GM21619 (cell line): ENCODE data around the gene SMCO4.
A peak's percentile ranks its signal among the peaks of the same experiment; 100 is the strongest.
"Not testable (repeated sequence)": the region's sequence is repeated elsewhere in the genome, so short reads cannot be mapped to it uniquely, and the experiment has no call there.

Experiments
- ATAC-seq: cut with Tn5 transposase; IDR thresholded peaks from one replicate; pipeline ENCODE4 v1.9.1; 2021; ENCODE audit not compliant: unreplicated experiment

Gene SMCO4, protein sequence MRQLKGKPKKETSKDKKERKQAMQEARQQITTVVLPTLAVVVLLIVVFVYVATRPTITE

GRCh38 chr11:93543292-93543977 is at the start of gene SMCO4:
SMCO4 (minus strand) TSS chr11:93543391; CDS start chr11:93479189, 64,202 bp downstream.
- peak; percentile 76 for ATAC-seq

DNA sequence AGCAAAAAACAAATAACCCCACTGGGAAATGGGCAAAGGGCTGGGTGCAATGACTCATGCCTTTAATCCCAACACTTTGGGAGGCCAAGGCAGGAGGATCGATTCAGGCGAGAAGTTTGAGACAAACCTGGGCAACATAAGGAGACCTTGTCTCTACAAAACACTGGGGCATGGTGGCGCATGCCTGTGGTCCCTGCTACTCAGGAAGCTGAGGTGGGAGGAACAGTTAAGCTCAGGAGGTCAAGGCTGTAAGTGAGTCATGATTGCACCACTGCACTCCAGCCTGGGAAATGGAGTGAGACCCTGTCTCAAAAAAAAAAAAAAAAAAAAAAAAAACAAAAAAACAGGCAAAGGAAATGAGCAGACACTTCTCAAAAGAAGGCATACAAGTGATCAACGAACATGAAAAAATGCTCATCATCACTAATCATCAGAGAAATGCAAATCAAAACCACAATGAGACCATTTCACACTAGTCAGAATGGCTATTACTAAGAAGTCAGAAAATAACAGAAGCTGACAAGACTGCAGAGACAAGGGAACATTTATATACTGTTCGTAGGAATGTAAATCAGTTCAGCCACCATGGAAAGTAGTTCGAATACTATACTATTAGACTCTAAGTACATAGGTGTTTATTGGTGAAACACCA is 48.2 kb upstream of the SMCO4 start:
- peak; percentile 77 for ATAC-seq

GRCh38 chr11:93589347-93589746 is 46.2 kb upstream of the SMCO4 start:
- no peak for ATAC-seq

DNA sequence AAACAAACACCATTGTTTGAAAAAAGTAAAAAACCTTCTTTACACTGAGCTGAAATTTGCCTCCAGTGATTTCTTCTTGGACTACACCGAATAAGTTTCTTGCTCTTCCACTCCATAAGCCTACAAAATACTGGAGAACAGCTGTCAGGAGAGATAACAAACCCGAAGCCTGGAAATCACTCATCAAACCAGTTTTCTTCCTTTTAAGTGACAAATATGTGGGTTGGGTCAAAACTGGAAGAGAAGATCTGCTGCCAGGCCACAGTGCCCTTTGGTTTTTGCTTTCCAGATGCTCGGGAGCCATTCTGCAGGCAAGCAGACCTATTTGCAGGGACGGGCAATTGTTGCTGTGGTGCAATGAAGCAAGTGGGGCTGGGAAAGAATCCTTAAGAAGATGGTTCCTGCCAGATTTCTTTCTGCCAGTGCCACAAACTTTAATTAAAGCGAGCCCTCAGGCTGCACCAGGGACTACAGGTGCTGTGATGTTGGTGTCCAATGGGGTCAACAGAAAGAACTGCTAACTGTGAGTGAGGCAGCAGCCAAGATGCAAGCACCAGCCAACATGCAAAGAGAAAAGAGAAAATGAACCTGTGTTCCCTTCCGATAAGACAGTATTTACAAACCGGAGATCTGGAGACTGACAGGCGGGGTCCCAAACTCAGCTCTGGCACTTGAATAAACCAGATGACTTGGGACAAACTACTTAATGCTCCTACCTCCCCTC is 44.8 kb upstream of the SMCO4 start:
- ATAC-seq = no peak

- not testable (repeated sequence) for ATAC-seq
Measured at GRCh38 chr11:93587425-93587824, 44.2 kb upstream of the SMCO4 start.

- no peak for ATAC-seq
Measured at GRCh38 chr11:93585758-93586157, 42.6 kb upstream of the SMCO4 start.

DNA sequence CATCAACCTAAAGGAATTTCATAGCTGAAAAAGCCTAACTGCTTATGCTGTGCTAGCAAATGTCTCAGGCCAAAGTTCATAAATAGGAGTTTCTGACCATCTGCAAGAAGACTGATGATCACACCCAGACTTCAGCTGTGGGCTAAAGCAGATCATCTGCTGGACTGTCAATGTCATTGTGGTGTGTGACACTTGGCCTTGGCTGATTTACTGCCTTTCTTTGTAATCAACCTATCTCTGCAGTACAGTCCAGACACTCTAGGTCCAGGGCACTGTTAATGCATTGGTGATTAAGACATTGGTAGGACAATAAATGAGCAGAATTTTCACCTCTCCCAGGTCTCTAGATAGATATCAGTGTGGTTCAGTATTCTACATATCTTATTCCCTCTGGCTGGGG is 40.3 kb upstream of the SMCO4 start:
- no peak for ATAC-seq

DNA sequence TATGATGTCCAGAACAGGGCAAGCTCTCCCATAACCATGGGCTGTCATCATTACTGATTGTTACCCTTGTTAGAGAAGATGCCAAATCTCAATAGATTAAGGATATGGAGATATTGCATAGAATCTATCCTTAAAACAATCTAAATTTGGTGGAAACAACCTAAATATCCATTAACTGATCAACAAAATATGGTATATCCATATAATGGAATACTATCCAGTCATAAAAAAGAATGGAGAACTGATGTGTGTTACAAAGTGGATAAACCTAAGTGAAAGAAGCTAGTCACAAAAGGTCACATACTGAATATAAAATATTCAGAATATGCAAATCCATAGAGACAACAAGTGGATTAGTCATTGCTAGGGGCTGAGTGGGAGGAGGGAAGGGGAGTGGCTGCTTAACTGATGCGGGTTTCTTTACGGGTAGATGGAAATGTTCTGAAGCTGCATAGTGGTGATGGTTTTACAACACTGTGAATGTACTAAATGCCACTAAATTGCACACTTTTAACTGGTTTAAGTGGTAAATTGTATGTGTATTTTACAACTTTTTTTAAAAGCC is 36.1 kb upstream of the SMCO4 start:
- ATAC-seq = no peak

GRCh38 chr11:93577286-93577685 is 34.1 kb upstream of the SMCO4 start:
- ATAC-seq = no peak

DNA sequence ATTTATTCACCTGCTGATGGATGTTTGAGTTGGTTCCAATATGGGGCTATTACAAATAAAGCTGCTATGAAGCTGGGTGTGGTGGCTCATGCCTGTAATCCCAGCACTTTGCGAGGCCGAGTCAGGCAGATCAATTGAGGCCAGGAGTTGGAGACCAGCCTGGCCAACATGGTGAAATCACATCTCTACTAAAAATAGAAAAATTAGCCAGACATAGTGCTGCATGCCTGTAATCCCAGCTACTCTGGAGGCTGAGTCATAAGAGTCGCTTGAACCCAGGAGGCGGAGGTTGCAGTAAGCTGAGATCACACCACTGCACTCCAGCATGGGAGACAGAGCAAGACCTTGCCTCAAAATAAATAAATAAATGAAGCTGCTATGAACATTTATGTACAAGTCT is 33.7 kb upstream of the SMCO4 start:
- ATAC-seq = not testable (repeated sequence)

- ATAC-seq = no peak
Measured at GRCh38 chr11:93574638-93575220, 31.5 kb upstream of the SMCO4 start.

GRCh38 chr11:93573184-93573583 is 30.0 kb upstream of the SMCO4 start:
- ATAC-seq = no peak

DNA sequence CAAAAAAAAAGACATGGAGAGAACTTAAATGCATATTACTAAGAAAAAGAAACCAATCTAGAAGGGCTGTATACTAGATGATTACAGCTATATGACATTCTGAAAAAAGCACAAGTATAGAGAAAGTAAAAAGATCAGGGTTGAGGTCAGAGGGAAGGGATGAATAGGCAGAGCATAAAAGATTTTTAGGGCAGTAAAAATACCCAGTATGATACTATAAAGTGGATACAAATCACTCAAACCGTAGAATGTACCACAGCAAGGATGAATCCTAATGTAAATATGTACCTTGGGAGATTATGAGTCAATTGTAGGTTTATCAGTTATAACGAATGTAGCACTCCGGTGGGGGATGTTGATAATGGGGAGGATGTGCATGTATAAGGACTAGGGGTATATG is 29.4 kb upstream of the SMCO4 start:
- no peak for ATAC-seq

DNA sequence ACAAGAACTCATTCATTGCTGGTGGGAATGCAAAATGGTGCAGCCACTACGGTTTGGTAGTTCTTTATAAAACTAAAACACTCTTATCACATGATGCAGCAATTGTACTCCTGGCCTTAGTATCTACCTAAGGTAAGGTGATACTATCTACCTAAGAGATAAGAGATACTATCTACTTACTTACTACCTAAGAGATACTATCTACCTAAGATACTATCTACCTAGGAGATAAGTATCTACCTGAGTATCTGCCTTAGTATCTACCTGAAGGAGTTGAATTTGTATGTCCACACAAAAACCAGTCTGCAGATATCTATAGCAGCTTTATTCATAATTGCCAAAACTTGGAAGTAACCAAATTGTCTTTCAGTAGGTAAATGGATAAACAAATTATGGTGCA is 29.0 kb upstream of the SMCO4 start:
- no peak for ATAC-seq

- no peak for ATAC-seq
Measured at GRCh38 chr11:93571612-93572011, 28.4 kb upstream of the SMCO4 start.

- ATAC-seq = no peak
Measured at GRCh38 chr11:93570759-93571413, 27.7 kb upstream of the SMCO4 start.

DNA sequence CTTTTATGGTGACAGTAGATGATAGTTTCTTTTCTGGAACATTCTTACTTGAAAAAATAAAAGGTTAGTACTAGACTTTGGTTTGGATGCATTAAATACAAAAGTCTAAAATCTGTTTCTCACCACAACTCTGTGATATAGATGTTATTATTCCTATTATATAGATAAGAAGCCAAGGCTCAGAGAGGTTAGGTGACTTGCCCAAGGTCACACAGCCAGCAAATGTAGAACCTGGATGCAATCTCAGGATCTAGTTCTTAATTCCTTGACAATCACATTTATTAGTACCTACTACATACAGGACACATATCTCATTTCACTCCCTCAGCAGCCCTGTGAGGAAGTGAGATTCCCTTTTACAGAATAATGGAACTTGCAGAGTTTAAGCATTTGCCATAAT is 26.3 kb upstream of the SMCO4 start:
- no peak for ATAC-seq

GRCh38 chr11:93568726-93569125 is 25.5 kb upstream of the SMCO4 start:
- no peak for ATAC-seq

GRCh38 chr11:93567401-93567895 is 24.3 kb upstream of the SMCO4 start:
- ATAC-seq = no peak

DNA sequence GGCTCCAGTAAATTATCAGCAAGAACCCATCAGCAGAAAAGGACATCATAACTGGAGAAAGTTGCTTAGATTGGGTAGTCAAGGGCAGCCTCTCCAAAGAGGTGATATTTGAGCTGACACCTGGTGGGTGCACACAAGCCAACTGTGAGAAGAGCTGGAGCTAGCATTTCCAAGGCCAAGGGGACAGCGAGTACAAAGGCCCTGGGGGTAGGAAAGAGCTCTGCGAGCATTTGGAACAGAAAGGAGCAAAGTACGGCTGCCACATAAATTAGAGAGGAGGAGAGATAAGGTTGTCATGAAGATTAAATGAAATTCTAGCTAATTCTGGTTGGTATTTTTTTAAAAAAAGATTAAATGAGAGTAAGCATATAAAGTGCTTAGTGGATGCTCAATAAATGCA is 21.7 kb upstream of the SMCO4 start:
- ATAC-seq = no peak

DNA sequence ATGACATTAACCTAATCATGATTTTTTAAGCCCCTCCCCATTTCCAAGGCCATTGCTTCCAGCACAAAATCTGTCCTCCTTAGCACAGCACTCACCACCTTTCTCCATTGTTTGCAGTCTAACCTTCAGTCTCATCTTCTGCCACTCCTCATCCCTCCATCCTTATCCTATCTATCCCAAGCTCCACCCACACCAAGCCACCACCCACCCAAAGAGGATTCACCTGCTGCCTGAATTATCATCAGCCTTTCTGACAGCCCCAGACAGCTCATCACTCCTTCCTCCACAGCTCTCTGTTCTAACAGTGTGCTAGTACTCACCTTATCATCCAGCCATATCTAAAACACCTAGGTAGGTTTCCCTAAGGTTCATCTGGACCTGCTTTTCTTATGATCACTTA is 20.7 kb upstream of the SMCO4 start:
- no peak for ATAC-seq
